IMR-90 (cell line): ENCODE measurements around the gene MAU2. TPM values are rescaled to one million over a fixed set of nuclear protein-coding genes. Genes with fewer than 3 reads are reported as not detected.

ENCODE experiments used
- ATAC-seq: fragments of 200-7000 bp; cut with Tn5 transposase; 2 replicates; pipeline ENCODE4 v1.9.1; 2020; ENCODE audit warnings: low read depth, mild to moderate bottlenecking, moderate library complexity
- BruUV-seq: library from RNA; stranded (reverse); fragments of 400-500 nt; replicated peaks from 2 replicates; lab custom pipeline; 2021; lab: Mats Ljungman, UMichigan
- CTCF ChIA-PET: fragments of 300-600 bp; formaldehyde crosslinking; extraction: SDS; loops from one replicate; lab custom pipeline; 2021; ENCODE audit warnings: antibody characterized with exemption; lab: Yijun Ruan, JAX
- POLR2A ChIA-PET: fragments of 300-600 bp; sonication (Branson Sonifier 250); formaldehyde crosslinking; loops from one replicate; lab custom pipeline; 2022; ENCODE audit warnings: antibody characterized with exemption; ENCODE audit not compliant: unreplicated experiment; lab: Charles Lee
- DNase-seq: peaks from one replicate; pipeline ENCODE4 v3.0.0; 2013
- H2AFZ ChIP-seq: replicated peaks from 2 replicates; pipeline ENCODE3; 2013; ENCODE audit warnings: low read length, mild to moderate bottlenecking; ENCODE audit not compliant: poor library complexity
- H2AK5ac ChIP-seq: 2 replicates; pipeline ENCODE4 v1.6.1; 2013; ENCODE audit warnings: low read depth, low read length, inconsistent platforms
- H2AK9ac ChIP-seq: replicated peaks from 2 replicates; pipeline ENCODE3; 2013; ENCODE audit warnings: mild to moderate bottlenecking, low read depth, low read length, moderate library complexity; ENCODE audit not compliant: poor library complexity
- H2BK120ac ChIP-seq: 2 replicates; pipeline ENCODE4 v1.6.1; 2013; ENCODE audit warnings: low read depth, low read length, inconsistent platforms
- H2BK15ac ChIP-seq: 3 replicates; pipeline ENCODE4 v1.6.1; 2013; ENCODE audit warnings: low read depth, low read length, inconsistent platforms
- H2BK20ac ChIP-seq: 2 replicates; pipeline ENCODE4 v1.6.1; 2013; ENCODE audit warnings: low read depth, mild to moderate bottlenecking, inconsistent platforms, low read length, moderate library complexity
- H2BK5ac ChIP-seq: 2 replicates; pipeline ENCODE4 v1.6.1; 2013; ENCODE audit warnings: mild to moderate bottlenecking, low read depth, low read length, inconsistent platforms; ENCODE audit not compliant: poor library complexity, severe bottlenecking
- H3K14ac ChIP-seq: replicated peaks from 2 replicates; pipeline ENCODE4 v1.6.1; 2013; ENCODE audit warnings: low read depth, low read length, inconsistent platforms
- H3K18ac ChIP-seq: 2 replicates; pipeline ENCODE4 v1.6.1; 2013; ENCODE audit warnings: low read depth, low read length, control low read depth
- H3K23ac ChIP-seq: 2 replicates; pipeline ENCODE4 v1.6.1; 2013; ENCODE audit warnings: low read depth, low read length, inconsistent platforms
- H3K27ac ChIP-seq: 2 replicates; pipeline ENCODE4 v1.5.1; 2013; ENCODE audit warnings: mild to moderate bottlenecking, control low read depth, low read length; ENCODE audit not compliant: insufficient read depth
- H3K27me3 ChIP-seq: 2 replicates; pipeline ENCODE4 v1.6.1; 2013; ENCODE audit warnings: low read length; ENCODE audit not compliant: control insufficient read depth, insufficient read depth
- H3K36me3 ChIP-seq: 2 replicates; pipeline ENCODE4 v1.6.1; 2013; ENCODE audit warnings: low read length, mixed read lengths; ENCODE audit not compliant: control insufficient read depth, insufficient read depth
- H3K4ac ChIP-seq: 2 replicates; pipeline ENCODE4 v1.6.1; 2013; ENCODE audit warnings: low read depth, low read length, inconsistent platforms
- H3K4me1 ChIP-seq: 2 replicates; pipeline ENCODE4 v1.6.1; 2013; ENCODE audit warnings: low read length, mixed read lengths; ENCODE audit not compliant: control insufficient read depth, insufficient read depth
- H3K4me2 ChIP-seq: 2 replicates; pipeline ENCODE4 v1.6.1; 2013; ENCODE audit warnings: low read depth, mild to moderate bottlenecking, control low read depth, low read length, moderate library complexity
- H3K4me3 ChIP-seq: 2 replicates; pipeline ENCODE4 v1.5.1; 2013; ENCODE audit warnings: low read depth, mild to moderate bottlenecking, control low read depth, low read length, moderate library complexity; ENCODE audit not compliant: insufficient read depth
- H3K56ac ChIP-seq: 2 replicates; pipeline ENCODE4 v1.6.1; 2013; ENCODE audit warnings: low read length, inconsistent platforms; ENCODE audit not compliant: insufficient read depth; ENCODE audit errors: extremely low read depth
- H3K79me1 ChIP-seq, 2 experiments: 2 replicates each; pipeline ENCODE4 v1.6.1; 2013; ENCODE audit warnings: low read length in 2 of 2, inconsistent platforms in 1 of 2, low read depth in 1 of 2
- H3K9ac ChIP-seq: 2 replicates; pipeline ENCODE4 v1.6.1; 2013; ENCODE audit warnings: low read depth, low read length, control low read depth
- H3K9me1 ChIP-seq: 2 replicates; pipeline ENCODE4 v1.6.1; 2013; ENCODE audit warnings: low read length, inconsistent platforms; ENCODE audit not compliant: insufficient read depth
- H3K9me3 ChIP-seq: 2 replicates; pipeline ENCODE4 v1.6.1; 2013; ENCODE audit warnings: low read length; ENCODE audit not compliant: control insufficient read depth, insufficient read depth
- H4K20me1 ChIP-seq: 2 replicates; pipeline ENCODE4 v1.6.1; 2013; ENCODE audit warnings: low read length, inconsistent platforms; ENCODE audit not compliant: insufficient read depth
- H4K5ac ChIP-seq: 2 replicates; pipeline ENCODE4 v1.6.1; 2013; ENCODE audit warnings: mild to moderate bottlenecking, low read depth, low read length, control low read depth
- H4K8ac ChIP-seq, 2 experiments: 2 replicates each; pipeline ENCODE4 v1.6.1; 2013; ENCODE audit warnings: low read depth in 2 of 2, low read length in 2 of 2, control low read depth in 1 of 2, inconsistent platforms in 1 of 2
- H4K91ac ChIP-seq: 2 replicates; pipeline ENCODE4 v1.6.1; 2013; ENCODE audit warnings: low read depth, low read length, inconsistent platforms; ENCODE audit not compliant: insufficient read depth
- BHLHE40 ChIP-seq: fragments of 150-350 bp; IDR thresholded peaks from 2 replicates; pipeline ENCODE4 v1.6.1; 2016; ENCODE audit warnings: mild to moderate bottlenecking, low read depth, low read length
- RAD21 ChIP-seq: IDR thresholded peaks from 2 replicates; pipeline ENCODE4 v1.6.1; 2012; ENCODE audit warnings: low read length, improper control_type of control experiment
- WGBS, 2 experiments: methylation state at CpG; one replicate each; pipeline versions ENCODE4 v1.1.5 to v1.1.7; 2013; ENCODE audit warnings: missing lambda C conversion rate in 2 of 2; ENCODE audit not compliant: insufficient read length in 1 of 2; ENCODE audit errors: extremely low coverage in 2 of 2; 5-methylcytosine and 5-hydroxymethylcytosine counted together
- dilution Hi-C: fragments of 300-500 bp; cut with HindIII; formaldehyde crosslinking; loops from one replicate; pipeline ENCODE4 v1.14.3; 2018; ENCODE audit warnings: low sequenced_read_pairs; ENCODE audit not compliant: unreplicated experiment
- in situ Hi-C: fragments of 300-500 bp; cut with MboI; formaldehyde crosslinking; loops from 3 replicates; pipeline ENCODE4 v1.14.3; 2019; ENCODE audit warnings: low sequenced_read_pairs, inconsistent platforms, mixed read lengths
- intact Hi-C: fragments of 100-400 bp; cut with micrococcal nuclease; formaldehyde crosslinking; loops from 2 replicates; pipeline ENCODE4 v1.10.0; 2022
- polyA plus RNA-seq, 3 experiments: library from polyadenylated mRNA; depleted of rRNA; stranded (reverse); fragments of >200 nt; gene quantifications; 2 replicates each; pipeline ENCODE4 v1.2.3, GENCODE V29; 2012; ENCODE audit warnings: low replicate concordance in 1 of 3
- total RNA-seq: library from RNA; depleted of rRNA; stranded (reverse); fragments of >200 nt; gene quantifications from 2 replicates; pipeline ENCODE4 v1.2.3, GENCODE V29; 2012

Gene MAU2
- total and polyA plus RNA-seq, 2 of the 4 experiments (the other 2 are of a cell fraction): 24.6 to 31.1 TPM

GRCh38 chr19:19315444-19315843 is 5.2 kb upstream of the MAU2 start:
- Histone ChIP-seq H3K4me1 (peaks cover 3% of the 10 kb centered on the region), H3K9ac (no peak overlapping the region), H4K20me1 (no peaks in the 10 kb centered on the region; the same call in 1 of the 2 replicates), H3K9me3 (no peaks in the 10 kb centered on the region), H3K23ac (no peak overlapping the region), H2BK120ac (no peak overlapping the region), H2AK5ac (no peak overlapping the region), H3K4ac (no peak overlapping the region), H2BK5ac (no peak overlapping the region), H4K91ac (no peak overlapping the region), H2AK9ac (no peak overlapping the region), H3K27ac (no peak overlapping the region), H2AFZ (no peak overlapping the region), H4K5ac (no peak overlapping the region), H4K8ac (no peak overlapping the region), H2BK20ac (no peak overlapping the region), H3K9me1 (0 out of 2 replicates have a peak, but pooled peaks cover 2% of the 10 kb centered on the region), H2BK15ac (no peak overlapping the region), H3K4me3 (no peak overlapping the region), H3K27me3 (no peaks in the 10 kb centered on the region), H3K79me1 (peaks cover 16 to 49% of the 10 kb centered on the region in 2 experiments), H3K14ac (no peak overlapping the region), H3K36me3 (peaks cover 40% of the 10 kb centered on the region), H3K18ac (no peak overlapping the region), H3K4me2 (no peak overlapping the region), H3K56ac (no peak overlapping the region)
- in situ Hi-C loops (no loop called here), intact Hi-C loops (no loop called here), dilution Hi-C loops (no loop called here)
- ChIA-PET CTCF (no interaction called here), POLR2A (no interaction called here)
- BruUV-seq: no TSS peak
- no peak for TF ChIP-seq RAD21
- no peak for TF ChIP-seq BHLHE40
- WGBS, 2 experiments: no CpG with 5 or more reads among the region's 2 CpGs
- ATAC-seq (no peak), DNase-seq (no peak)
